Tibial nerve (tissue), 3 donors: ENCODE results near the gene ST6GALNAC6.

Source experiments
- CTCF ChIP-seq, 5 experiments: fragments of 200-600 bp in 3 of 5; fragments of 450-650 bp in 2 of 5; sonication (generic) in 3 of 5; IDR thresholded peaks; one replicate each; pipeline ENCODE4 v1.5.1; 2016 to 2019; ENCODE audit warnings: antibody characterized with exemption in 5 of 5, mild to moderate bottlenecking in 3 of 5, moderate library complexity in 2 of 5
- POLR2A ChIP-seq, 2 donors: fragments of 450-650 bp; IDR thresholded peaks; one replicate each; pipeline ENCODE4 v1.6.1; 2017; ENCODE audit warnings: antibody characterized with exemption in 2 of 2, mild to moderate bottlenecking in 2 of 2, moderate library complexity in 2 of 2

GRCh38 chr9:127945942-127946341 lies 46.5 kb upstream of the ST6GALNAC6 start:
- TF ChIP-seq CTCF (IDR thresholded peaks at IDR 0.05) (no peak), POLR2A (IDR thresholded peaks at IDR 0.05) (no peak)
